GM04504 (cell line): ENCODE data around the gene HOMER1.

Source experiments
- DNase-seq: peaks from one replicate; pipeline ENCODE4 v3.0.0-alpha.2; 2012; ENCODE audit warnings: low read depth

Gene HOMER1, protein sequence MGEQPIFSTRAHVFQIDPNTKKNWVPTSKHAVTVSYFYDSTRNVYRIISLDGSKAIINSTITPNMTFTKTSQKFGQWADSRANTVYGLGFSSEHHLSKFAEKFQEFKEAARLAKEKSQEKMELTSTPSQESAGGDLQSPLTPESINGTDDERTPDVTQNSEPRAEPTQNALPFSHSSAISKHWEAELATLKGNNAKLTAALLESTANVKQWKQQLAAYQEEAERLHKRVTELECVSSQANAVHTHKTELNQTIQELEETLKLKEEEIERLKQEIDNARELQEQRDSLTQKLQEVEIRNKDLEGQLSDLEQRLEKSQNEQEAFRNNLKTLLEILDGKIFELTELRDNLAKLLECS

DNA sequence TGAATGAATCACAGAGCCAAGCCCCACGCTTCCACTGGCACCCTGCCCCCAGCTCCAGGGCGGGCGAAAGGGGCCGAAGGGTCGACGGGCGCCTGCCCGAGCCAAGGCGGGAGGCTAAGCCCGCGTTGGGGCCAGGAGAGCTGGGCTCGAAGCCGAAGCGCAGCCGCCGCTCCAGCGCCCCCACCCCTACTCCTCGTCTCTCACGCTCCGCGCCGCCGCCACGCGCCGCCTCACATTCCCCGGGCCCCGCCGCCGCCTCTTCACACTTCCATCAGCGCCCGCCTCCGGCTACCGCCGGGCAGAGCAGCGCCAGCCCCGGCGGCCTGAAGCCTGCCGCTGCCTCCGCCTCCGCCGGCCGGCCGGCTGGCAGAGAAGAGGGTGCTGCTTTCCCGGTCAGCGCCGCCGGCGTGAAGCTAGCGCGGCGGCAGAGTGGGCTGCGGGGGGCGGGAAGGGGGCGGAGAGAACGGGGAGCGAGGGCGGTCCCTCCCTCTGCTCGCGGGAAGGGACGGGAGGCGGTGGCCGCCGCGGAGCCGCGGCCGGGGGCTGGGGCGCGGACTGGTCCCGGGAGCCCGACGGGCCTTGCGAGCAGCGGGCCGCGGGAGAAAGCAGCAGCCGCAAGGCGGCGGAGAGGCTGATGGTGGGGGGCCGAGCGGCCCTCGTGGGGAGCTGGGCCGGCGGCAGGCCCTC, at the start of gene HOMER1:
TSS of gene HOMER1 (minus strand) at position 431 of the 687 bp plus-strand sequence. CDS start 1,360 bp downstream, outside the sequence.
- peak; percentile 48 for DNase-seq

- no peak for DNase-seq
Observed at GRCh38 chr5:79563247-79563590, 49.3 kb upstream of the HOMER1 start.

DNA sequence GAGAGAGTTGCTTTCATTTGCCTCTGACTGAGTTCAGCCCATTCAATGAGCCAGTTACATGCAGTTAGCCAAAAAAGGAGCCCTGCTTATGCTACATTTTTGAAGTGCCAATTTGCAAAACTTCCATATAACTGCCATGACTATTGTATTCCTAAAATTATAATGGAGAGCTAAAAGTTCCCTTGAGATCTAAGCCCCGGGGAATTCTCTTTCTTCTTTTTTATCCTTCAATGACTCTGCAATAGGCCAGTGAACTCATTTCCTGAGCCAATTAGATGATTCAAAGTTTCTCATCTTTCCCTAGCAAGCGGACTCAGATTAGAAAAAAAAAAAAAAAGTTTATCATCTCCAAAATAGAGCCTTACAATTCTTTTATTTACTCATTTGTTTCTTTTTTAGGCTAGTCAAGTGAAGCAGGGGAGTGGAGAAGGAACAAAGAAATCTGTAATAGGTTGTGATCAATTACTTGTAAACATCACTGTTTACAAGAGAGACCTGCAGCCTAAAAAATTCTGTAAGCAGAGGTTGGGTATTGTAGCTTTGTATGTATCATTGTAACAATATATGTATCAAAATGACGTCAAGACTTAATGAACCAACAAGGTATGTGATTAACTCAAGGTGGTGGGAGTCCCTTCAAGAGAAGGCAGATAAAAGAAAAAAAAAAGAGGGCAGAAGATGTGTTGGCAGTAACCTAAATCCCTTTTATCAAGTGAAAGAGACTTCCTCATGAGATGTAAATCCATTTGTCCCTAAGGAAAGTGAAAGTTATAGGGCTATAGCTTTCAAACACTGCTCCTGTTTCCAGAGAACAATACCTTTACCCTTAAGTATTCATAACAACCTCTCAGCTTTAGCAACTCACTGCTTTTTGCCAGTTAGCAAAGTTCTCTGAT, 48.7 kb upstream of the HOMER1 start:
- no peak for DNase-seq

- no peak for DNase-seq
Observed at GRCh38 chr5:79561525-79561893, 47.6 kb upstream of the HOMER1 start.

- DNase-seq = no peak
Observed at GRCh38 chr5:79560771-79561524, 47.0 kb upstream of the HOMER1 start.

DNA sequence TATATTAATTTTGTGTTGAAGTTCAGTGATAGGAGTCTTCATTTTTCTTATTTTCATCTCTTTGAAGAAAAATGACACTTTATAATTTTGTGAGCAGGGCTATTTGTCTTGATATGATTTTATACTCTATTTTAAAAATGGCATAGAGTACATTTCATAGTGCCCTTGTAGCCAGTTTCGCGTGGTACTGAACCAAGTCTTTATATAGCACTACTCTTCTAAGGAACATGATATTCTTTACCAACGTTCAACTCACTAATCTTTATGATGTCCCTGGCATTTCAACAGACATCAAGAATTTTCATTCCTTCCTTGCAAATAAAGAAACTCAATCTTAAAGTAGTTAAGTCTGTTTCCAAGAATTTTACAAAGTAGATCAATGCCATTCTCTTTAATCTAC, 41.5 kb upstream of the HOMER1 start:
- no peak for DNase-seq

- DNase-seq = no peak
Observed at GRCh38 chr5:79552984-79553383, 39.0 kb upstream of the HOMER1 start.

GRCh38 chr5:79547982-79548381, 34.0 kb upstream of the HOMER1 start:
- no peak for DNase-seq

GRCh38 chr5:79547429-79547822, 33.5 kb upstream of the HOMER1 start:
- no peak for DNase-seq

DNA sequence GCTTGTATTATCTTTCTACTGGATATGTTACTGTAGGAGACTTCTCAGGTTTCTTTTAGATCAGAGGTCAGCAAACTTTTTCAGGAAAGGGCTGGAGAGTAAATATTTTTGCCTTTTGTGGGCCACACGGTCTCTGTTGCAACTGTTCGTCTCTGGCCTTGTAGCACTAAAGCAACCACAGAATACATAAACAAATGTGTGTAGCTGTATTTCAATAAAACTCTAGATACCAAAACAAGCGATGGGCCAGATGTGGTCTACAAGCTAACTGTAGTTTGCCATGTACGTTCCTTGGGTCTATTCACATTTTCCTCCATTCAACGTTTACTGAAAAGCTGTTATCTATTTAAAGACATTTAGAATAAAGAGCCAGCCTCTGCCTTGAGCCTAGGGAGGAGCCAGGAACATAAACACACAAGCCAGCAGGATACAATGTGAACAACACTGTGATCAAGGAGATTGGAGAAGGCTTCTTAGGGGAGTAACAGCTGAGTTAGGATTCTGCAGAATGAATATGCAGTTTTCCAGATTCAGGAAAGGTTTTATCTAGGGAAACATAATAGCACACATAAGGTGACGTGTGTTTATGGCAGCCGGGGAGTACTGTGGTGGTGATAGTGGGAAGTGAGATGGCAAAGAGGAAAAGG, 33.0 kb upstream of the HOMER1 start:
- no peak for DNase-seq

DNA sequence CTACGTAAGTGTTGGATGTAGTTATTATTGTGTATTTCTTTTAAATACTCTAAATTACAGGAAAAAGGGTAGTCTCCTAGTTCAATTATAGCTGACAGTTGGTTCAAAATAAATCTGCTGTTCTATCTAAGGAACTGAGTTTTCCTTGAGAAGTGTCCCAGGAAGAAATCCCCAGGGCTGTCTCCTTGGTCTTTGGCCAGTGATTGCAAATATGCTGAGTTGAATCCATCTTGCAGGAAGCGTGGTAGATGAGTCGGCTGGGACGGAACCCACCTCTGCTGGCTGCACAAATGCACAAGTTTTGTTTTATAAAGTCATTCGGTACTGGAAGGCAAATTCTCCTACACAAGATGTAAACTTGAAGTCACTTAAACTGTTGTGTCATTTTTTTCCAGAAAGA, 30.2 kb upstream of the HOMER1 start:
- no peak for DNase-seq

GRCh38 chr5:79540939-79541338, 27.0 kb upstream of the HOMER1 start:
- DNase-seq = no peak

GRCh38 chr5:79536193-79536906, 22.4 kb upstream of the HOMER1 start:
- DNase-seq = no peak

DNA sequence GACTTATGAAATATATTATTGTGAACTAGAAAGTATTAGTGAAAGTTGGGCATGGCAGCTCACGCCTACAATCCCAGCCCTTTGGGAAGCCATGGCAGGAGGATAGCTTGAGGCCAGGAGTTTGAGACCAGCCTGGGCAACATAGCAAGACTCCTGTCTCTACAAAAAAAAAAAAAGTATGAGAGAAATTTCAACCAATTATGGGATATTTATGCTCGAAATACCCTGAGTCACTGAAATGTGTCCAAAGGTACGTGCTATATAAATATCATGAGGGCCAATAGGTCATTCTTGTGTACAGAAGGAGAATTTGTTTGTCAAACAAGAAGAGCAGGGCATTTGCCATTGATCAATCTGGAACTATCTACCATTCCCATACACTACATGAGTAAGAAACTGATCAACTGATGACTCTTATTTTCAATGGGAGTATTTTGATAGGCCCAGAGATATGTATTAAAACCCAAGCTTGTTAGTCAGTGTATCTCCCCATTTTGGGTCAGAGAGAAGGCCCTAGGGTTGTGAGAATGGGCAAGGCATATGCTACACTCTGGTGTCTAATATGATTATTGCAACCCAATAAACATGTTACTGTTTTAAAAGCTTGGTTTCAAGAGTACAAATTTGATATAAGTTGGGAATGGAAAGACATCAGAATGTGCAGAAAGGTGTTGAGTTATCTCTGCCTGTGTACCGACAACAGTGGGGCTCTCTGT, 21.7 kb upstream of the HOMER1 start:
- DNase-seq = no peak

DNA sequence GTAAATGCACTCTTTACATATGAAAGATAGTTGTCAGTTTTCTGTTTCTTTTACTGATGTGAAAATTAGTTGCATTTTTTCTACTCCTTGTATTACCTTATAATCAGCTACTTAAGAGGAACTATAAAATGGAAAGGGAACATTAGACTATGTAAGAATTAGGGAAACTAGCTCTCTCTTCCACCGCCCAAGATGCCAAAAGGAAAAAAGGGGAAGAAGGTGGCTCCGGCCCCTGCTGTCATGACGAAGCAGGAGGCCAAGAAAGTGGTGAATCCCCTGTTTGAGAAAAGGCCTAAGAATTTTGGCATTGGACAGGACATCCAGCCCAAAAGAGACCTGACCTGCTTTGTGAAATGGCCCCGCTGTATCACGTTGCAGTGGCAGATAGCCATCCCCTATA, 15.2 kb upstream of the HOMER1 start:
- DNase-seq = no peak

DNA sequence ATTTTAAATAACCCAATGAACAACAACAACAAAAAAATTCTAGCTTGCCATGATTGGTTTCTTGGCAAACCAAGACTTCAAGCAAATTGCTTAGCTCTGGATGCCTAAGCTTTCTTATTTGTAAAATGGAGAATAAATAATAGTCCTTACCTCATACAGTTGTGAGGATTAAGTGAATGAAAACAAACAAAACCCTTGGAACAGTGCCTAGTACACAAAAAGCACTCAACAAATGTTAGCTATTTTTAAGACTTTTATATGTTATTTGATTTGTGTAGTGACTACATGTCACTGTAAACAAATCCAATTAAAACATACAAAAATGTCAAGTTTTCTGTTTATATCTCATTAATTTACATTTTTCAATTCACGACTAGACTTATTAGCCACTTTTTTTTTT, 13.5 kb upstream of the HOMER1 start:
- no peak for DNase-seq

DNA sequence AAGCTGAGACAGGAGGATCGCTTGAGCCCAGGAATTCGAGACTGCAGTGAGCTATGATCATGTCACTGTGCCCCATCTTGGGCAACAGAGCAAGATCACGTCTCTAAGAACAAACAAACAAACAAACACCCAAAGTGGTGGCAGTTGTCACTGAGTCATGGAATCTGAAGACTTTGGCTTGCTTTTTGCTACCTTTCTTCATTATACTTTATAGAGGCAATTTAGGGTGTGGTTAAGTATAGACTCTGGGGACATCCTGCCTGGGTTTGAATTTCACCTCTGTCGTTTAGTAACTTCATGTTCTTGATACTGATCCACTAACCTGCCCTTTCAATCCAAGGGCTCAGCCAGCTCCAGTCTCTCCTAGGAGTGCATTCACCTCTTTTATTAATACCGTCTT, 13.0 kb upstream of the HOMER1 start:
- no peak for DNase-seq

DNA sequence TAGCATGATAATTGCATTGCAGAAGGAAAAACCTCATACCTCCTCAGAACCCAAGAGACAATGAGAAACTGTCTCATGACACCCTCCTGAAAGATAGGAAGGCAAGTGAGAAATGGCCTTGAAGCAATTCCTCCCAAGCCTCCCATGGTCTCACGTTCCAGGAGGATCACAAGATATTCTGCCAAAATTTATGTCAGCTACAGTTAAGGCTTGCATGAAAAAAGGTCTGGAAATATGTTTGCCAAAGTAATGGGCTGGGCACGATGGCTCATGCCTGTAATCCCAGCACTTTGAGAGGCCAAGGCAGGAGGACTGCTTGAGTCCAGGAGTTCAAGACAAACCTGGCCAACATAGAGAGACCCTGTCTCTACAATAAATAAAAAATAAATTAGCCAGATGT, 12.6 kb upstream of the HOMER1 start:
- DNase-seq = no peak

DNA sequence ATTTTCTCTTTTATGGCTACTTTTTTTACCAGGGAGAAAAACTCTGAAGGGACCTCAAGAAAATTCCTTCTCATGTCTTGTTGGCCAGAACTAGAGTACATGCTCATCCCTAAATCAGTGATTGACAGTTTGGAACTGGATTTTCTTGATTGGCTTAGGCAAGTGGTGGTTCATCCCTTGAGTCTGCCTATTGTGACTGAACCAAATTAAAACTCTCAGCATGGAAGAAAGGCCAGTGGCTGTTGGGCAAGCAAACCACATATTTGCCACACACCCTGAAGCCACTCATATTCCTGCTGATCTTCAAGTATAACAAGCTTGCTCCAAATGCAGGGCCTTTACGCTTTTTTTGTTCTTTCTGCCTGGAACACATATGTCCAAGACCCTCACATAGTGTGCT, 7.2 kb upstream of the HOMER1 start:
- no peak for DNase-seq

DNA sequence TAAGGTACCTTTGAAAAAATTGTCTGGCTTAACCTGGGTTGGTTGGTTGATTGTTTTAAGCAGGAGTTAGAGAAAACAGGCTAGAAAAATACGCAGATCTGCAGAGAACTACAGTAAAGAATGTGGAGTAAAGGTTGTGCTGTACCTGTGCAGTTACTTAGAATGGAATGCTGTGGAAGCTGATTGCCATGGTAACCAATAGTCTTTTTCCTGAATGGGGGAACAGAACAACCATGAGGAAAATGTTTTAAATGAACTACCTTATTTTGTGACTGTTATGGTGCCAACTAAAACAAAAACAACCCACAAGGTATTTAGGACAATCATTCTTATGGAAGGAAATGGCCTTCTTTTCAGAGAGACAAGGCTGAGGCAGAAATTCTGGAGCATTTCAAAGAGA, 4.8 kb upstream of the HOMER1 start:
- no peak for DNase-seq
